ENCODE results near the gene ESYT3. TPM values are rescaled to one million over a fixed set of nuclear protein-coding genes. Genes with fewer than 3 reads are reported as not detected.

Gene ESYT3
- total RNA-seq, 1 donor from 2014 or later = 1.8 TPM

DNA sequence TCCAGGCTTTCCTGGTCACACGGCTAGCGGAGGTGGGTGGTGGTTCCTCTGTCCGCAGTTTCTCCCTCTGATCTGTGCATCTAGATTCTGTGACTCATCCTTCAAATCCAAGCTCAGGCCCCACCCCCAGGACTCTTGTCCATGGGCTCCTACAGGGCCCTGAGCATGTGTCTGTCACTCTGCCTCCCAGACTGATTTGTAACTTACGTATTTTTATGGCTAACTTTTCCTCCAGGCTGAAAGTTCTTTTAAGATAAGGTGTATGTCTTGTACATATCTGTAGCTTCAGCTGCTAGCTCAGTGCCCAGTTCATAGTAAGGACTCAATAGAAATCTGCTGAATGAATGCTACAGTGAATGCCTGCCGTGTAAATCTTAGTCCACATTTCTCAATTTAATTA is 8.0 kb downstream of the ESYT3 start:
- H3K36me3 Mint-ChIP-seq (ENCODE audit: insufficient read depth) = no peaks in the 10 kb centered on the region
- no peaks in the 10 kb centered on the region for H3K9me3 Mint-ChIP-seq (ENCODE audit: low read depth)
- peaks cover 32% of the 10 kb centered on the region for H3K27me3 Mint-ChIP-seq
- no peak for TF ChIP-seq CTCF (IDR thresholded peaks at IDR 0.05; ENCODE audit: unreplicated experiment)
- no peak for DNase-seq (ENCODE audit: low spot score, unreplicated experiment)
- peaks cover 12% of the 10 kb centered on the region for H3K4me1 Mint-ChIP-seq (ENCODE audit: low read depth)
- no peak overlapping the region for H3K4me3 Mint-ChIP-seq (ENCODE audit: low read depth)
- no peak overlapping the region for H3K27ac Mint-ChIP-seq

- TF ChIP-seq CTCF (IDR thresholded peaks at IDR 0.05; ENCODE audit: unreplicated experiment) = no peak
- H3K4me3 Mint-ChIP-seq (ENCODE audit: low read depth) = no peak overlapping the region
- no peaks in the 10 kb centered on the region for H3K36me3 Mint-ChIP-seq (ENCODE audit: insufficient read depth)
- H3K4me1 Mint-ChIP-seq (ENCODE audit: low read depth) = peaks cover 12% of the 10 kb centered on the region
- H3K9me3 Mint-ChIP-seq (ENCODE audit: low read depth) = no peaks in the 10 kb centered on the region
- H3K27me3 Mint-ChIP-seq = peaks cover 25% of the 10 kb centered on the region
- H3K27ac Mint-ChIP-seq = no peak overlapping the region
- DNase-seq (ENCODE audit: low spot score, unreplicated experiment) = no peak
These were observed 8.7 kb downstream of the ESYT3 start for GRCh38 chr3:138443091-138443490.

DNA sequence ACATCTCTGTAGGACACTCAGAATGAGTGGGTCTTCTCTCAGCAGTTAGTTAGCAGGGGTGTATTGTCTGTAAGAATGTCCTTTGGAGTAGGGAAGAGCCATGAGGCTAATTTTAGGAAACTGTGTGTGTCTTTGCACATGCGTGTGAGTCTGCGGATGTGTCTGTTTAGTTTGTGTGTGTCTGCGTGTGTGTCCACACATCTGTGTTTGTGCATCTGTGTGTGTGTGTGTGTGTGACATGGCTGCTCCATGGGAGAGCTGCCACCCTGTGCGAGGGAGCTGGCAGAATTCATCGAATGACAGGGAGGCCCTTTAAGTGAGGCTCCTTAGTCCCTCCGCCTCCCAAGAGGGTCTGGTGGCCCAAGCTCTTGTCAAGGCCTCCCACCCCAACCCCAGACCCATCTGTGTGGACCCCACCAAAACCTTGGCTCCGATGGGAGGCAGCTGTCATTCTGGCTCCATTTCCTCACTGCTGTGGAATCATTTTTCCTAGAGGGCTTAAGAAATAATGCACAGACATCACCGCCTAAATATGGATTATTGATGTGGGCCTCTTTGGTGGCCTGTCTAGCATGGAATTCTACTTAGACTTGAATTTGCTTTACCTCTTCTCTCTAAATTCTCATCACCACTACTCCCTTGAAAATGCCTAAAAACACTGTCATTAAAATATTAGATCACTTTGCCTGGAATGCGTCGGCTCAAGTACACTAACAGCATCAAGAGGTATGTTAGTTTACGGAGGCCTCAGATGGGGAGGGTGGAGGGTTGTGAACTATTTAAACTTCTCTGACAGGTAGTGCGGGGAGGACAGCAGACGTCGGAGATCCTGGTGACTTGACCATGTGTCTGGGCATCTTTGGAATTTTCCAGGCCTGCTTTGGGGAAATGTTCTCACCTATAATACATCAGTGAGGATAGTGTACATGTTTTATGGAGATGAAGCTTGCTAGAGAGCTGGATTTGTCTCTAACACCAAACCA is 9.4 kb downstream of the ESYT3 start:
- DNase-seq (ENCODE audit: low spot score, unreplicated experiment) = no peak
- Mint-ChIP-seq H3K27me3 (peaks cover 21% of the 10 kb centered on the region), H3K4me3 (ENCODE audit: low read depth) (no peak overlapping the region), H3K27ac (no peak overlapping the region), H3K4me1 (ENCODE audit: low read depth) (peaks cover 12% of the 10 kb centered on the region), H3K36me3 (ENCODE audit: insufficient read depth) (no peaks in the 10 kb centered on the region), H3K9me3 (ENCODE audit: low read depth) (no peaks in the 10 kb centered on the region)
- no peak for TF ChIP-seq CTCF (IDR thresholded peaks at IDR 0.05; ENCODE audit: unreplicated experiment)

DNA sequence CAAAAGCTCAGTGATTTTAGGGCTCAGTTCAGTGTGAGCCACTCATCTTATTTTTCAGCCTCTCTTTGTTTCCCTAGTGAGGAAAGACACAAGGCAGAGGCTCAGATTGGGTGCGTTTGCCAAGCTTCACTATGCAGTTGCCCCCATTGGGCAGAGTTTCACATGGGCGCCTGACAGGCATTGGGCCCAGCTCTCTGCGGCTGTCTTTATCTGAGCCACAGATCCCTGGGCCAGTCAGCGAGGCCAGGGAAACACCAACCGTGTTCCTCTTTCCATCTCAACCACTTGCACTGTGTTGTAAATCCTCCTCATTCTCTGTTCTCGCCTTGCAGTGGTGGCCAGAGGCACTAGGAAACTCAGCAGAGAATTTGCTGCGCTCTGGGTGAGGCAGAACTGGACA is 10.8 kb downstream of the ESYT3 start:
- peaks cover 4% of the 10 kb centered on the region for H3K4me1 Mint-ChIP-seq (ENCODE audit: low read depth)
- H3K4me3 Mint-ChIP-seq (ENCODE audit: low read depth) = no peak overlapping the region
- H3K27me3 Mint-ChIP-seq = peaks cover 15% of the 10 kb centered on the region
- no peak for DNase-seq (ENCODE audit: low spot score, unreplicated experiment)
- no peak overlapping the region for H3K27ac Mint-ChIP-seq
- H3K36me3 Mint-ChIP-seq (ENCODE audit: insufficient read depth) = no peaks in the 10 kb centered on the region
- TF ChIP-seq CTCF (IDR thresholded peaks at IDR 0.05; ENCODE audit: unreplicated experiment) = no peak
- no peaks in the 10 kb centered on the region for H3K9me3 Mint-ChIP-seq (ENCODE audit: low read depth)

DNA sequence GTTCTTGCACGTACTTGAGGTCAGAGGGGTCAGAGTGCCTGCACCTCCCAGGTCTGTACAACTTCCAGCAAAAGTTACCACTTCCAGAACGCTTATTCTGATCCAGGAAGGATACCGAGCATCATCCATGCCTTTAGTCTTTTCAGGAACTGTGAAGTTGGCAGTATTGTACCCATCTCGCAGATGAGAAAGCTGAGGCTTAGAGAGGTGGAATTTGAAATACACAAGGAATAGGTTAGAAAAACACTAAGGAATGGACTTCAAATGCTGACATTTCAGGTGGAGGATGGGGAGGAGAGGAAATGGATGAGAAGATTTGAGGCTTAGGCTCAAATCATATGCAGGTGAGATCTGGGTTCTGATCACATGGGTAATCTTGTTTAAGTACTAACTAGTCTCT is 11.2 kb downstream of the ESYT3 start:
- H3K36me3 Mint-ChIP-seq (ENCODE audit: insufficient read depth) = no peaks in the 10 kb centered on the region
- H3K4me1 Mint-ChIP-seq (ENCODE audit: low read depth) = peaks cover 2% of the 10 kb centered on the region
- DNase-seq (ENCODE audit: low spot score, unreplicated experiment) = no peak
- H3K27me3 Mint-ChIP-seq = peaks cover 15% of the 10 kb centered on the region
- H3K4me3 Mint-ChIP-seq (ENCODE audit: low read depth) = no peak overlapping the region
- H3K9me3 Mint-ChIP-seq (ENCODE audit: low read depth) = no peaks in the 10 kb centered on the region
- no peak overlapping the region for H3K27ac Mint-ChIP-seq
- no peak for TF ChIP-seq CTCF (IDR thresholded peaks at IDR 0.05; ENCODE audit: unreplicated experiment)
